Mucosa of gallbladder (tissue), 1 donor: ENCODE measurements around the gene ZNF724. TPM values are rescaled to one million over a fixed set of nuclear protein-coding genes. Genes with fewer than 3 reads are reported as not detected.
"Not testable (repeated sequence)": the region's sequence is repeated elsewhere in the genome, so short reads cannot be mapped to it uniquely, and the experiment has no call there.

Experiments used
- DNase-seq: peaks from one replicate; pipeline ENCODE4 v3.0.0-alpha.2; 2020; ENCODE audit warnings: low spot score
- total RNA-seq: library from RNA; stranded (reverse); gene quantifications from one replicate; pipeline ENCODE4 v1.2.1, GENCODE V29; 2021
- donor health status: DM: no; HTN: no; CAD: no.

ZNF724 gene
- 2.5 TPM for total RNA-seq

- peak; percentile 96 for DNase-seq
Measured at GRCh38 chr19:23249911-23250649, at the start of gene ZNF724. Gene ZNF724, minus strand, starts transcription at chr19:23250394. Its CDS starts 152 bp downstream, at chr19:23250242.

GRCh38 chr19:23294141-23294540 is 43.9 kb upstream of the ZNF724 start:
- no peak for DNase-seq

GRCh38 chr19:23289966-23290365 is 39.8 kb upstream of the ZNF724 start:
- DNase-seq: not testable (repeated sequence)

- no peak for DNase-seq
Measured at GRCh38 chr19:23287620-23288019, 37.4 kb upstream of the ZNF724 start.

GRCh38 chr19:23286477-23286876 is 36.3 kb upstream of the ZNF724 start:
- no peak for DNase-seq

- no peak for DNase-seq
Measured at GRCh38 chr19:23285948-23286347, 35.8 kb upstream of the ZNF724 start.

- not testable (repeated sequence) for DNase-seq
Measured at GRCh38 chr19:23285326-23285725, 35.1 kb upstream of the ZNF724 start.

- peak; percentile 47 for DNase-seq
Measured at GRCh38 chr19:23283925-23284324, 33.7 kb upstream of the ZNF724 start.

- DNase-seq: no peak
Measured at GRCh38 chr19:23281663-23282276, 31.6 kb upstream of the ZNF724 start.

GRCh38 chr19:23278118-23278517 is 27.9 kb upstream of the ZNF724 start:
- DNase-seq: not testable (repeated sequence)

GRCh38 chr19:23273590-23274412 is 23.6 kb upstream of the ZNF724 start:
- DNase-seq: peak; percentile 94

- DNase-seq: no peak
Measured at GRCh38 chr19:23273022-23273589, 22.9 kb upstream of the ZNF724 start.

GRCh38 chr19:23263870-23264590 is 13.8 kb upstream of the ZNF724 start:
- DNase-seq: no peak

- DNase-seq: no peak
Measured at GRCh38 chr19:23263396-23263795, 13.2 kb upstream of the ZNF724 start.

GRCh38 chr19:23262920-23263319 is 12.7 kb upstream of the ZNF724 start:
- DNase-seq: no peak

GRCh38 chr19:23261496-23262020 is 11.4 kb upstream of the ZNF724 start:
- DNase-seq: no peak

GRCh38 chr19:23260956-23261355 is 10.8 kb upstream of the ZNF724 start:
- DNase-seq: no peak

GRCh38 chr19:23259961-23260360 is 9.8 kb upstream of the ZNF724 start:
- DNase-seq: no peak

GRCh38 chr19:23255700-23256099 is 5.5 kb upstream of the ZNF724 start:
- no peak for DNase-seq

GRCh38 chr19:23254141-23254910 is 4.1 kb upstream of the ZNF724 start:
- no peak for DNase-seq
